Ishikawa (cell line): ENCODE results near the gene DLL3.

ENCODE experiments used
- TAF1 ChIP-seq: IDR thresholded peaks from 2 replicates; pipeline ENCODE4 v1.6.1; 2012; ENCODE audit warnings: low read depth, mild to moderate bottlenecking
- TEAD4 ChIP-seq: IDR thresholded peaks from 2 replicates; pipeline ENCODE4 v1.6.1; 2012
- TF ChIP-seq, protein P1 (sequence below): IDR thresholded peaks from 2 replicates; pipeline ENCODE4 v1.6.1; 2012

- TF ChIP-seq TEAD4 (no peak), TAF1 (no peak)
- TF ChIP-seq, protein P1, sequence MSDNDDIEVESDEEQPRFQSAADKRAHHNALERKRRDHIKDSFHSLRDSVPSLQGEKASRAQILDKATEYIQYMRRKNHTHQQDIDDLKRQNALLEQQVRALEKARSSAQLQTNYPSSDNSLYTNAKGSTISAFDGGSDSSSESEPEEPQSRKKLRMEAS: no peak
These were observed 10.5 kb downstream of the DLL3 start for GRCh38 chr19:39509233-39509632.
